GM19025 (cell line): ENCODE results near the gene BTBD7.
A peak's percentile ranks its signal among the peaks of the same experiment; 100 is the strongest.

Experiments
- ATAC-seq: cut with Tn5 transposase; IDR thresholded peaks from one replicate; pipeline ENCODE4 v1.9.1; 2021; ENCODE audit warnings: mild to moderate bottlenecking, low read depth, moderate library complexity; ENCODE audit not compliant: unreplicated experiment

Gene BTBD7

DNA sequence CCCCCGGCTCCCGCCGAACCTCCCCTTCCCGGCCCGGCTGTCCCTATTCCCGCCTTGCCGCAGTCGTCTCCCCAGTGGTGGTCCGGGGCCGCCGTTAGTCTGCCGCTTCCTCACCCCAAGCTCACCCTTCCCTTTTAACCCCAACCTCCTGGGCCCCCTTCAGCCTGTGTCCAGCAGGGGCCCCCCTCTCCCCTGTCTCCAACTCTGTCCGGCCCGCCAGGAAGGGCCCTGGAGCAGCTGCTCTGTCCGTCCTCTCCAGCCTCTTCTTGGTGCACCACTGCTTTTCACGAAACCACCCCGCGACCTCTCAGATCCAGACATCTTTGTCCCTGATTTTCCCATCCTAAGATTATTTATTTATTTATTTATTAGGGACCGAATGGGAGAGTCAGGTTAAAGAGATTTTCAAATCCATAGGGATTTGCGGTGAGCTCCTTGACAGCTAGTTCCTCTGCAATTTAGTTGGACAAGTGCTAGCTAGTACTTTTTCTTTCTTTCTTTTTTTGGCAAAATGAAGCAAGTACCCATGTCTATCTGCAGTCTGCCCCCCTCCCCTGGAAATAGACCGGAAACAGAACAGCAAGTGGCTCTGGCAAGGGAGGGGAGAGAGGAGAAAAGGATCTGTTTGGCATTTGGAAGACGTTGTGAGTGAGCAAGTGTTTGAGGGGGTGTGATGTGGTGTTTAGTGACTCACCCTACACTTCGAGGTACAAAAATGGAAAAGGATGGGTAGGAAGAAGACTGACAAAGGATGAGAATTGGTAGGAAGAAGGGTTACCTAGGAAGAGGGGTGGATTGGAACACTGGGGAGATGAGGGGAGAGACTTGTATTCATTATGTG is 125.1 kb downstream of the BTBD7 start:
- peak; percentile 42 for ATAC-seq

DNA sequence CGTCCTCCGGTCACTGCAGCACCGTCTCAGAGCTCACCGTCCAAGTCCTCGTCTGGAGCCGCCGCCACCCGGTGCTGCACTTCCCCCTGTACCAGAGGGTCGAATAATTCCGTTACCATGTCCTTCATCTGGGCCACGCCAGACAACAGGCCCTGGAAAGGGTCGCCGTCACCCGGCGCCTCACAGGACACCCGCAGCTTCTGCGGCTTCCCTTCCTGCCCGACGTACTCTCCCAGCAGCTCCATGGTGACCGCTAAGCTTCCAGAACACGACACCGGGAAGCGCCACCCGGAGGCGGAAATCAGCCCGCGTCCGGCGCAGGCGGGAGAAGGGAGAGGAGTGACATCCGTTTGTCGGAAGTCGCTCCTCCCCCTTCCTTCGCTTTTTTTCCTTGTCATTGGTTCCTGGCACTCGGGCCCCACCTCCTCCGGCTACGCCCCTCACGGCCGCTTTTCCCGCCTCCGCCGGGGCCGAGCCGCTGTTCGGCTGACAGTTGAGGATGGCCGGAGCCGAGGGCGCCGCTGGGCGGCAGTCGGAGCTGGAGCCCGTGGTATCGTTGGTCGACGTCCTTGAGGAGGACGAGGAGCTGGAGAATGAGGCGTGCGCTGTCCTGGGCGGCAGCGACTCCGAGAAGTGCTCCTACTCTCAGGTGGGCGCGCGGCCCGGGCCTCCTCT is 125.9 kb downstream of the BTBD7 start, which contains the start of the genes GON7 and UBR7:
Gene GON7, minus strand, starts transcription at position 273 of the 675 bp plus-strand sequence. Its CDS starts 28 bp downstream, at position 245.
Gene UBR7, plus strand, starts transcription at position 464 of the 675 bp plus-strand sequence. Its CDS starts 36 bp downstream, at position 500.
- ATAC-seq = peak; percentile 77

DNA sequence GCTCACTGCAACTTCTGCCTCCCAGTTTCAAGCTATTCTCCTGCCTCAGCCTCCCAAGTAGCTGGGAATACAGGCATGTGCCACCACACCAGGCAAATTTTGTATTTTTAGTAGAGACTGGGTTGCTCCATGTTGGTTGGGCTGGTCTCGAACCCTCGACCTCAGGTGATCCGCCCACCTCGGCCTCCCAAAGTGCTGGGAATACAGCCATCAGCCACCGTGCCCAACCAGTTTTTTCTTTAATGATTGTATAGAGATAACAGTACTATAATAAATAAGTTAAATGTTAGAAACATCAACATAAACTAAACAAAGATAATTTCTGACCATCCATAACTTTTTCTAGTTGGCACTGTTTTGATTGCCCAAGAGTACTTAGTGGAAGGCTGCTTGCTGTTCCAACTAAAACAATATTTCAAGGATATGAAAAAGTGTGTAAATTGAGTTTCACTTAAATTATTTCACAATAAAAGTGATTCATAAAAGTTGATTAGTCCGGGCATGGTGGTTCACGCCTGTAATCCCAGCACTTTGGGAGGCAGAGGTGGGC is 131.6 kb downstream of the BTBD7 start:
- no peak for ATAC-seq

DNA sequence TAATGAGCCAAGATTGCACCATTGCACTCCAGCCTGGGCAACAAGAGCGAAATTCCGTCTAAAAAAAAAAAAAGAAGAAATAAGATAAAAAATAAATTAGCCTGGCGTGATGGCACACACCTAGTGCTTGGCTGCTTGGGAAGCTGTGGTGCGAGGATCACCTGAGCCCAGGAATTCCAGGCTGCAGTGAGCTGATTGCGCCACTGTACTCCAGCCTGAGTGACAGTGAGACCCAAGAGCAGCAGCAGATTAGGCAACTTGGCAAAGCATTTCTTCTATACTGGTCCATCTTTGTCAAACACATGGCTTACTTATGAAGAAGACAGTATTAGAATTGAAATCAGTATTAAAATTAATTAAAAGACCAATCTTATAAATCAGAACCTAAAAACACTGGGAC is 132.3 kb downstream of the BTBD7 start:
- ATAC-seq = no peak

DNA sequence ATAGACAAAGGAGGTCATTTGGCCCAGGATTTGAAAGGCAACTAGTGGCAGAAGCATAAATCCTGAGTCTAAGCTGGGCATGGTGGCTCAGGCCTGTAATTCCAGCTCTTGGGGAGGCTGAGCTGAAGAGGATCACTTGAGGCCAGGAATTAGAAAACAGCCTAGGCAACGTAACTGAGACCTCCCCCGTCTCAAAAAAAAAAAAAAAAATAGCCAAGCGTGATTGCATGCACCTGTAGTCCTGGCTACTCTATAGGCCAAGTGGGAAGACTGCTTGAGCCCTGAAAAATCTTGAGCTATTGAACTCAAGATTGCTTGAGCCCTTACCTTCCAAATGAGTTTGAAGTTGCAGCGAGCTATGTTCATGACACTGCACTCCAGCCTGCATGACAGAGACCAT is 133.8 kb downstream of the BTBD7 start:
- ATAC-seq = no peak

DNA sequence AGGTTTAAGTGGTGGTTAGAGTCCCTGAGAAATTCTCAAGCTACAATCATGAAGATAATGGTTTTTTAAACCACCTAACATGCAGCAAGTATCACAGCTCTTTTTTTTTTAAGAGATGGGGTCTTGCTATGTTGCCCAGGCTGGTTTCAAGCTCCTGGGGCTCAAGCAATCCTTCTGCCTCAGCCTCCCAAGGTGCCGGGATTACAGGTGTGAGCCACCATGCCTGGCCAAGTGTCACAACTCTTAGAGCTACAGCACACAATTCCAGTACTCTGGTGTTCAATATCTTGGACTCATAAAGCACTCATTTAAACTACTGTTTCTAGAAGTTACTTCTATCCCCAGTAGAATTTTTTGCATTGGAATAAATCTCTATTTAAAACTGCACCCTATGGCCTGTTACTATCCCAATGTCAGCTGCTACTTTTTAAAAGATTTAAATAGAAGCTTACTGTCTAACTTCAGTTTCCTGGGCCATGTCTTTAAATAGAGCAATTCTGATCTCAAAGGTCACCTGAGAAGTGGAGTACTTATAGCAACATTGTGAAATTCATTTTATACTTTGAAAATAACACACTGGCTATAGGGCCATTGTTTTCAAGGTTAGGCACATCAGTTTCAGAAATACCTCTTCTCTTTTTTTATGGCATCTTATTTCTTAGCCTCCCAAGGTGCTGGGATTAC is 137.4 kb downstream of the BTBD7 start:
- no peak for ATAC-seq
